Measurements from ENCODE around the gene CDKAL1. TPM values are rescaled to one million over a fixed set of nuclear protein-coding genes. Genes with fewer than 3 reads are reported as not detected.

Gene CDKAL1
- total and polyA plus RNA-seq, 4 donors, result 2.0 to 12.9 (median 6.7) TPM

- Histone ChIP-seq H3K4me1 (ENCODE audit: control insufficient read depth in 4 of 4, insufficient read depth in 4 of 4, low read length in 3 of 4) (peaks cover 0 to 3% (median 0%) of the 10 kb centered on the region in 4 donors), H3K9me3 (ENCODE audit: control insufficient read depth in 4 of 4, low read length in 3 of 4) (no peaks in the 10 kb centered on the region), H3K9ac (ENCODE audit: low read depth in 1 of 2, low read length in 2 of 2) (no peak overlapping the region), H3K4me3 (ENCODE audit: low read depth in 1 of 3, low read length in 3 of 3) (no peak overlapping the region), H3K27ac (ENCODE audit: low read depth in 1 of 2, low read length in 2 of 2) (no peak overlapping the region), H3K36me3 (ENCODE audit: control insufficient read depth in 4 of 4, insufficient read depth in 3 of 4, low read depth in 1 of 4, low read length in 3 of 4) (no peaks in the 10 kb centered on the region), H3K27me3 (ENCODE audit: control insufficient read depth in 4 of 4, insufficient read depth in 4 of 4, low read length in 3 of 4) (no peaks in the 10 kb centered on the region)
- TF ChIP-seq NR2F2 (IDR thresholded peaks at IDR 0.05), result no peak
- TF ChIP-seq HNF4A (conservative IDR thresholded peaks at IDR 0.05), result no peak
- TF ChIP-seq, protein P1, sequence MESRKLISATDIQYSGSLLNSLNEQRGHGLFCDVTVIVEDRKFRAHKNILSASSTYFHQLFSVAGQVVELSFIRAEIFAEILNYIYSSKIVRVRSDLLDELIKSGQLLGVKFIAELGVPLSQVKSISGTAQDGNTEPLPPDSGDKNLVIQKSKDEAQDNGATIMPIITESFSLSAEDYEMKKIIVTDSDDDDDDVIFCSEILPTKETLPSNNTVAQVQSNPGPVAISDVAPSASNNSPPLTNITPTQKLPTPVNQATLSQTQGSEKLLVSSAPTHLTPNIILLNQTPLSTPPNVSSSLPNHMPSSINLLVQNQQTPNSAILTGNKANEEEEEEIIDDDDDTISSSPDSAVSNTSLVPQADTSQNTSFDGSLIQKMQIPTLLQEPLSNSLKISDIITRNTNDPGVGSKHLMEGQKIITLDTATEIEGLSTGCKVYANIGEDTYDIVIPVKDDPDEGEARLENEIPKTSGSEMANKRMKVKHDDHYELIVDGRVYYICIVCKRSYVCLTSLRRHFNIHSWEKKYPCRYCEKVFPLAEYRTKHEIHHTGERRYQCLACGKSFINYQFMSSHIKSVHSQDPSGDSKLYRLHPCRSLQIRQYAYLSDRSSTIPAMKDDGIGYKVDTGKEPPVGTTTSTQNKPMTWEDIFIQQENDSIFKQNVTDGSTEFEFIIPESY (IDR thresholded peaks at IDR 0.05), result no peak
- no peak for TF ChIP-seq FOXA2 (IDR thresholded peaks at IDR 0.05)
- no peak for TF ChIP-seq MAX (IDR thresholded peaks at IDR 0.05)
- TF ChIP-seq RAD21 (IDR thresholded peaks at IDR 0.05), result no peak
- TF ChIP-seq CTCF (IDR thresholded peaks at IDR 0.05; ENCODE audit: low read depth, low read length, missing input control), result no peak
- no peak for TF ChIP-seq FOXA1 (IDR thresholded peaks at IDR 0.05)
- WGBS, result 92% methylated on average over 3 of the region's 3 CpGs
- no peak for DNase-seq (ENCODE audit: low spot score)
Measured at GRCh38 chr6:21116736-21117135, 582.5 kb downstream of the CDKAL1 start.

- peaks cover 0 to 3% (median 2%) of the 10 kb centered on the region in 4 donors for H3K4me1 ChIP-seq (ENCODE audit: control insufficient read depth in 4 of 4, insufficient read depth in 4 of 4, low read length in 3 of 4)
- no peaks in the 10 kb centered on the region for H3K27me3 ChIP-seq (ENCODE audit: control insufficient read depth in 4 of 4, insufficient read depth in 4 of 4, low read length in 3 of 4)
- no peaks in the 10 kb centered on the region for H3K36me3 ChIP-seq (ENCODE audit: control insufficient read depth in 4 of 4, insufficient read depth in 3 of 4, low read depth in 1 of 4, low read length in 3 of 4)
- DNase-seq (ENCODE audit: low spot score), result no peak
- no peak overlapping the region for H3K9ac ChIP-seq (ENCODE audit: low read depth in 1 of 2, low read length in 2 of 2)
- no peaks in the 10 kb centered on the region for H3K9me3 ChIP-seq (ENCODE audit: control insufficient read depth in 4 of 4, low read length in 3 of 4)
- no peak overlapping the region for H3K4me3 ChIP-seq (ENCODE audit: low read depth in 1 of 3, low read length in 3 of 3)
- 98% methylated on average over 5 of the region's 5 CpGs for WGBS
- TF ChIP-seq JUND (IDR thresholded peaks at IDR 0.05) (no peak), RXRA (IDR thresholded peaks at IDR 0.05) (no peak), SP1 (IDR thresholded peaks at IDR 0.05) (no peak), EGR1 (IDR thresholded peaks at IDR 0.05; ENCODE audit: low read depth in 2 of 2) (no peak)
- no peak overlapping the region for H3K27ac ChIP-seq (ENCODE audit: low read depth in 1 of 2, low read length in 2 of 2)
Measured at GRCh38 chr6:21118216-21118780, 584.0 kb downstream of the CDKAL1 start.

- Histone ChIP-seq H3K4me3 (ENCODE audit: low read depth in 1 of 3, low read length in 3 of 3) (no peak overlapping the region), H3K9me3 (ENCODE audit: control insufficient read depth in 4 of 4, low read length in 3 of 4) (no peaks in the 10 kb centered on the region), H3K27ac (ENCODE audit: low read depth in 1 of 2, low read length in 2 of 2) (no peak overlapping the region), H3K36me3 (ENCODE audit: control insufficient read depth in 4 of 4, insufficient read depth in 3 of 4, low read depth in 1 of 4, low read length in 3 of 4) (no peaks in the 10 kb centered on the region), H3K4me1 (ENCODE audit: control insufficient read depth in 4 of 4, insufficient read depth in 4 of 4, low read length in 3 of 4) (peaks cover 6 to 11% (median 9%) of the 10 kb centered on the region in 4 donors), H3K9ac (ENCODE audit: low read depth in 1 of 2, low read length in 2 of 2) (no peak overlapping the region), H3K27me3 (ENCODE audit: control insufficient read depth in 4 of 4, insufficient read depth in 4 of 4, low read length in 3 of 4) (no peaks in the 10 kb centered on the region)
- no peak for DNase-seq (ENCODE audit: low spot score)
- 93% methylated on average over 3 of the region's 3 CpGs for WGBS
- TF ChIP-seq HNF4G (IDR thresholded peaks at IDR 0.05), result no peak
- no peak for TF ChIP-seq HNF4A (conservative IDR thresholded peaks at IDR 0.05)
- TF ChIP-seq TAF1 (conservative IDR thresholded peaks at IDR 0.05), result no peak
- no peak for TF ChIP-seq RXRA (IDR thresholded peaks at IDR 0.05)
- TF ChIP-seq YY1 (IDR thresholded peaks at IDR 0.05), result no peak
- no peak for TF ChIP-seq REST (IDR thresholded peaks at IDR 0.05)
- no peak for TF ChIP-seq FOXA1 (IDR thresholded peaks at IDR 0.05)
- no peak for TF ChIP-seq CTCF (IDR thresholded peaks at IDR 0.05; ENCODE audit: low read depth, low read length, missing input control)
- TF ChIP-seq, protein P2, sequence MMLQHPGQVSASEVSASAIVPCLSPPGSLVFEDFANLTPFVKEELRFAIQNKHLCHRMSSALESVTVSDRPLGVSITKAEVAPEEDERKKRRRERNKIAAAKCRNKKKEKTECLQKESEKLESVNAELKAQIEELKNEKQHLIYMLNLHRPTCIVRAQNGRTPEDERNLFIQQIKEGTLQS (IDR thresholded peaks at IDR 0.05), result no peak
- TF ChIP-seq FOXA2 (IDR thresholded peaks at IDR 0.05), result no peak
- no peak for TF ChIP-seq EGR1 (IDR thresholded peaks at IDR 0.05; ENCODE audit: low read depth in 2 of 2)
Measured at GRCh38 chr6:21121636-21122136, 587.4 kb downstream of the CDKAL1 start.

All from liver (tissue), 9 donors.